K562 (cell line): ENCODE data around the gene RGS8. TPM values are rescaled to one million over a fixed set of nuclear protein-coding genes. Genes with fewer than 3 reads are reported as not detected.
"Not testable (repeated sequence)": the region's sequence is repeated elsewhere in the genome, so short reads cannot be mapped to it uniquely, and the experiment has no call there.

ENCODE experiments used
- ATAC-seq: fragments of 200-7000 bp; cut with Tn5 transposase; 3 replicates; pipeline ENCODE4 v1.9.1; 2020; ENCODE audit warnings: moderate library complexity
- BruUV-seq: library from RNA; stranded (reverse); fragments of 400-500 nt; replicated peaks from 2 replicates; lab custom pipeline; 2021; lab: Mats Ljungman, UMichigan
- CTCF ChIA-PET: fragments of 300-600 bp; formaldehyde crosslinking; extraction: SDS; loops from one replicate; lab custom pipeline; 2021; ENCODE audit warnings: low intra/inter-chr PET ratio; lab: Yijun Ruan, JAX
- POLR2A ChIA-PET: fragments of 300-600, 350-650 bp; sonication (Branson Sonifier 250); formaldehyde crosslinking; extraction: SDS; loops from one replicate; lab custom pipeline; 2021; ENCODE audit warnings: antibody characterized with exemption, inconsistent platforms; lab: Yijun Ruan, JAX
- DNase-seq, 4 experiments: peaks; one replicate each; pipeline versions ENCODE4 v3.0.0 to v3.0.0-alpha.2; 2011 to 2018; ENCODE audit warnings: low spot score in 3 of 4, mixed read lengths in 3 of 4; ENCODE audit errors: extremely low read depth in 1 of 4
- FAIRE-seq: peaks from 2 replicates; lab custom pipeline; 2011; peaks lifted over from hg19 to GRCh38; lab: Jason Lieb, UNC
- H2AFZ ChIP-seq: 2 replicates; pipeline ENCODE4 v1.6.0; 2011; ENCODE audit warnings: low read depth, low read length, control low read depth, inconsistent platforms
- H3K27ac ChIP-seq: fragments of 200-600 bp; 3 replicates; pipeline ENCODE4 v1.8.0; 2011; ENCODE audit warnings: low read depth, mild to moderate bottlenecking, control low read depth, inconsistent platforms, low read length, moderate library complexity, mixed read lengths; ENCODE audit errors: extremely low read depth
- H3K27me3 ChIP-seq, 2 experiments: fragments of 300-600 bp in 1 of 2; 2 replicates in 1 of 2; 3 replicates in 1 of 2; pipeline versions ENCODE4 v1.6.0 to v1.8.0; 2011; ENCODE audit warnings: inconsistent platforms in 2 of 2, low read length in 2 of 2, mild to moderate bottlenecking in 1 of 2, mixed read lengths in 1 of 2, moderate library complexity in 1 of 2; ENCODE audit not compliant: control insufficient read depth in 2 of 2, insufficient read depth in 2 of 2
- H3K36me3 ChIP-seq: fragments of 300-600 bp; 3 replicates; pipeline ENCODE4 v1.8.0; 2011; ENCODE audit warnings: mild to moderate bottlenecking, low read length, inconsistent platforms; ENCODE audit not compliant: control insufficient read depth, insufficient read depth
- H3K4me1 ChIP-seq, 2 experiments: fragments of 200-600 bp in 1 of 2; replicated peaks in 1 of 2; 2 replicates in 1 of 2; 3 replicates in 1 of 2; pipeline versions ENCODE4 v1.5.1 to v1.8.0; 2011; ENCODE audit warnings: inconsistent platforms in 2 of 2, low read length in 2 of 2, mild to moderate bottlenecking in 1 of 2, mixed read lengths in 1 of 2, moderate library complexity in 1 of 2; ENCODE audit not compliant: control insufficient read depth in 2 of 2, insufficient read depth in 2 of 2
- H3K4me2 ChIP-seq: 2 replicates; pipeline ENCODE4 v1.6.1; 2011; ENCODE audit warnings: low read length, control low read depth, inconsistent platforms, mixed read lengths; ENCODE audit not compliant: insufficient read depth
- H3K4me3 ChIP-seq: fragments of 200-600 bp; sonication (generic), shearing (Covaris generic); 2 replicates; pipeline ENCODE4 v1.5.1; 2016; ENCODE audit warnings: control low read depth, inconsistent platforms
- H3K79me2 ChIP-seq: fragments of 200-600 bp; 3 replicates; pipeline ENCODE4 v1.8.0; 2011; ENCODE audit warnings: low read length, inconsistent platforms; ENCODE audit not compliant: control insufficient read depth, insufficient read depth
- H3K9ac ChIP-seq, 2 experiments: 2 replicates each; pipeline versions ENCODE4 v1.6.0 to v1.6.1; 2011; ENCODE audit warnings: low read depth in 2 of 2, low read length in 2 of 2, control low read depth in 1 of 2, inconsistent platforms in 1 of 2, mild to moderate bottlenecking in 1 of 2, mixed read lengths in 1 of 2; ENCODE audit not compliant: insufficient read depth in 1 of 2
- H3K9me1 ChIP-seq: one replicate; pipeline ENCODE4 v1.6.0; 2011; ENCODE audit warnings: inconsistent platforms, mild to moderate bottlenecking, low read length, moderate library complexity; ENCODE audit not compliant: control insufficient read depth, insufficient read depth
- H3K9me3 ChIP-seq: replicated peaks from 2 replicates; pipeline ENCODE4 v1.5.1; 2011; ENCODE audit warnings: low read depth, low read length, inconsistent platforms; ENCODE audit not compliant: control insufficient read depth, insufficient read depth
- H4K20me1 ChIP-seq: replicated peaks from 2 replicates; pipeline ENCODE4 v1.6.1; 2011; ENCODE audit warnings: low read length, inconsistent platforms, mixed read lengths; ENCODE audit not compliant: control insufficient read depth, insufficient read depth
- AFF1 ChIP-seq, 2 experiments: fragments of 450-650 bp; IDR thresholded peaks; 2 replicates each; pipeline ENCODE4 v1.6.1; 2018; ENCODE audit warnings: mild to moderate bottlenecking in 2 of 2, low read depth in 1 of 2; ENCODE audit not compliant: partially characterized antibody in 2 of 2
- in situ Hi-C: fragments of 300-500 bp; cut with MboI; formaldehyde crosslinking; loops from 4 replicates; pipeline ENCODE4 v1.15.0; 2018; ENCODE audit warnings: inconsistent platforms, mixed read lengths
- intact Hi-C: fragments of 100-400 bp; cut with micrococcal nuclease; formaldehyde crosslinking; loops from 2 replicates; pipeline ENCODE4 v1.14.2; 2022
- polyA plus RNA-seq, 8 experiments: library from polyadenylated mRNA; depleted of rRNA in 4 of 8; stranded (reverse) in 5 of 8; unstranded in 3 of 8; fragments of >200 nt; fragmentation: Nextera tagmentation in 2 of 8; fragmentation: Illumina TruSeq in 1 of 8; extraction: Ambion mirVana in 2 of 8; extraction: Trizol in 1 of 8; gene quantifications; 2 replicates each; pipeline versions ENCODE4 v1.2.1 to v1.2.3, GENCODE V29; 2011 to 2014; ENCODE audit warnings: inconsistent platforms in 1 of 8, missing spikeins in 1 of 8
- total RNA-seq, 7 experiments: library from RNA; depleted of rRNA in 6 of 7; stranded (reverse); fragments of >200 nt in 6 of 7; fragmentation: Illumina TruSeq in 2 of 7; extraction: Trizol in 2 of 7; gene quantifications; 2 replicates each; pipeline versions ENCODE4 v1.2.1 to v1.2.3, GENCODE V29; 2011 to 2021; ENCODE audit warnings: low replicate concordance in 1 of 7

Gene RGS8
- total and polyA plus RNA-seq, 9 of the 15 experiments (the other 6 are each of a cell fraction or from before 2014, with no cell fraction given): not detected

GRCh38 chr1:182693139-182693538 lies 8.8 kb upstream of the RGS8 start:
- DNase-seq, H3K9me3 ChIP-seq, H3K4me3 ChIP-seq, H4K20me1 ChIP-seq, in situ Hi-C loops, POLR2A ChIA-PET, FAIRE-seq, H3K4me2 ChIP-seq, ATAC-seq, H3K4me1 ChIP-seq, H3K79me2 ChIP-seq, CTCF ChIA-PET, BruUV-seq, H3K27ac ChIP-seq, H3K27me3 ChIP-seq, H3K9ac ChIP-seq, H3K36me3 ChIP-seq, H3K9me1 ChIP-seq, intact Hi-C loops, H2AFZ ChIP-seq: not testable (repeated sequence)
- TF ChIP-seq AFF1 (IDR thresholded peaks at IDR 0.05; ENCODE audit: low read depth in 1 of 2, partially characterized antibody in 2 of 2): peak in 1 of 2 experiments; percentile 97
